Measurements from ENCODE around the gene BICD1.
A peak's percentile ranks its signal among the peaks of the same experiment; 100 is the strongest.

DNA sequence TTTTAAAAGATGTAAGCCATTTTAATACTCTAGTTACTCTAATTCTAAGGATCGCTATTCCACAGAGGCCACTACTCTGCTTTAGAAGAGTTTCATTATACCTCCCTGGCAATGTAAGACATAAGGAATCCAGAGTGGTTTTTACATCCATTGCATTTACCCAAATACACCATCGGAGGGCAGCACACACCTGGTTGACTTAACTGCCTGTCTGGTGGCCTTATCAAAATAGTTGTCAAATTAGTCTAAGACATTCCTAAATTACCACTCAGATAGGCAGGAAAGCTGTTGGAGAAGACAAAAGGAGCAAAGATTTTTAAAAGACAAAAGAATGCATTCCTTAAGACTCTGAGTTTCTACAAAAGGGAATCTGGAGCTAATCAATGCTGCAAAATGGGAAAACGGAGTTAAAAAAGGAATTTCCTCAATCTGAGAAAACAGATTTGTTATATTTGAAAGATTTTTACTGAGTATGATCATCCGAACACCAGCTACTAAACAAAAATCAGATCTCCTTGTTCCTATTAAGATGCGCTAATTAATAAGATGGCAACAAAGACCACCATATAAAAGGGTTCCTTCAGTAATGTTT, 258.9 kb downstream of the BICD1 start:
- TF ChIP-seq CTCF (IDR thresholded peaks at IDR 0.05) (peak; percentile 98), ZFX (IDR thresholded peaks at IDR 0.05; ENCODE audit: borderline replicate concordance) (no peak)

All from 22Rv1 (cell line).